SK-N-SH (cell line): ENCODE measurements around the gene NUP58. TPM values are rescaled to one million over a fixed set of nuclear protein-coding genes. Genes with fewer than 3 reads are reported as not detected.

ENCODE experiments used
- CTCF ChIA-PET: fragments of 300-600, 350-600 bp; formaldehyde crosslinking; extraction: SDS; loops from one replicate; lab custom pipeline; 2021; lab: Yijun Ruan, JAX
- POLR2A ChIA-PET: fragments of 350-600 bp; sonication (Branson Sonifier 250); formaldehyde crosslinking; extraction: SDS; loops from one replicate; lab custom pipeline; 2020; ENCODE audit warnings: antibody characterized with exemption, inconsistent platforms; lab: Yijun Ruan, JAX
- DNase-seq: peaks from one replicate; pipeline ENCODE4 v3.0.0; 2012
- H2AFZ ChIP-seq: fragments of 200-600 bp; sonication (generic); 2 replicates; pipeline ENCODE4 v1.8.1; 2016; ENCODE audit warnings: antibody characterized with exemption, mild to moderate bottlenecking, low read depth
- H3F3A ChIP-seq: fragments of 200-600 bp; sonication (generic); replicated peaks from 2 replicates; pipeline ENCODE3; 2016; ENCODE audit warnings: antibody characterized with exemption, mild to moderate bottlenecking; ENCODE audit not compliant: insufficient read depth
- H3K27ac ChIP-seq, 2 experiments: fragments of 200-500 bp in 1 of 2; fragments of 200-600 bp in 1 of 2; sonication (Bioruptor generic) in 1 of 2; sonication (generic), shearing (Covaris generic) in 1 of 2; 2 replicates each; pipeline versions ENCODE4 v1.5.1 to v1.6.1; 2014 to 2016; ENCODE audit warnings: low read depth in 2 of 2, inconsistent platforms in 1 of 2, low read length in 1 of 2, mild to moderate bottlenecking in 1 of 2, mixed read lengths in 1 of 2
- H3K27me3 ChIP-seq: fragments of 200-600 bp; sonication (generic), shearing (Covaris generic); 2 replicates; pipeline ENCODE4 v1.6.1; 2016; ENCODE audit warnings: mixed run types; ENCODE audit not compliant: insufficient read depth
- H3K36me3 ChIP-seq, 2 experiments: fragments of 200-500 bp in 1 of 2; fragments of 200-600 bp in 1 of 2; sonication (Bioruptor generic) in 1 of 2; sonication (generic) in 1 of 2; replicated peaks in 1 of 2; 2 replicates each; pipeline versions ENCODE3 to v1.5.1; 2014 to 2016; ENCODE audit warnings: low read length in 1 of 2, mild to moderate bottlenecking in 1 of 2; ENCODE audit not compliant: insufficient read depth in 2 of 2, control insufficient read depth in 1 of 2
- H3K4me1 ChIP-seq, 2 experiments: fragments of 200-500 bp in 1 of 2; fragments of 200-600 bp in 1 of 2; sonication (Bioruptor generic) in 1 of 2; sonication (generic), shearing (Covaris generic) in 1 of 2; 2 replicates each; pipeline versions ENCODE4 v1.5.1 to v1.6.1; 2014 to 2016; ENCODE audit warnings: low read depth in 1 of 2, low read length in 1 of 2, mixed run types in 1 of 2; ENCODE audit not compliant: insufficient read depth in 2 of 2, control insufficient read depth in 1 of 2
- H3K4me2 ChIP-seq: fragments of 200-600 bp; sonication (generic), shearing (Covaris generic); 2 replicates; pipeline ENCODE4 v1.6.1; 2017; ENCODE audit warnings: mixed run types
- H3K4me3 ChIP-seq, 2 experiments: fragments of 200-500 bp in 1 of 2; fragments of 200-600 bp in 1 of 2; sonication (Bioruptor generic) in 1 of 2; sonication (generic), shearing (Covaris generic) in 1 of 2; 2 replicates each; pipeline versions ENCODE4 v1.5.1 to v1.8.1; 2014 to 2016; ENCODE audit warnings: low read depth in 2 of 2, inconsistent platforms in 1 of 2, low read length in 1 of 2, mild to moderate bottlenecking in 1 of 2, mixed read lengths in 1 of 2, moderate library complexity in 1 of 2
- H3K79me2 ChIP-seq: fragments of 200-600 bp; sonication (generic); 2 replicates; pipeline ENCODE4 v1.8.1; 2017; ENCODE audit warnings: mild to moderate bottlenecking; ENCODE audit not compliant: insufficient read depth
- H3K9ac ChIP-seq: fragments of 200-600 bp; sonication (generic); 2 replicates; pipeline ENCODE4 v1.6.1; 2017; ENCODE audit warnings: mixed run types
- H3K9me2 ChIP-seq: fragments of 200-600 bp; sonication (generic); 2 replicates; pipeline ENCODE4 v1.6.1; 2017; ENCODE audit warnings: mixed run types
- H3K9me3 ChIP-seq: fragments of 200-600 bp; sonication (generic); 2 replicates; pipeline ENCODE4 v1.6.1; 2017; ENCODE audit warnings: mixed run types, mild to moderate bottlenecking, moderate library complexity
- H4K20me1 ChIP-seq: fragments of 200-600 bp; sonication (generic); 2 replicates; pipeline ENCODE4 v1.6.1; 2017; ENCODE audit warnings: mild to moderate bottlenecking, mixed run types; ENCODE audit not compliant: insufficient read depth
- ELF1 ChIP-seq: IDR thresholded peaks from 2 replicates; pipeline ENCODE4 v1.4.0; 2012
- EP300 ChIP-seq, 2 experiments: IDR thresholded peaks; 2 replicates each; pipeline versions ENCODE4 v1.4.0 to v1.6.1; 2012; ENCODE audit warnings: borderline replicate concordance in 1 of 2, low read depth in 1 of 2, low read length in 1 of 2
- FOSL2 ChIP-seq: IDR thresholded peaks from 2 replicates; pipeline ENCODE4 v1.4.0; 2012; ENCODE audit warnings: low read depth, mild to moderate bottlenecking, moderate library complexity, borderline replicate concordance
- FOXM1 ChIP-seq: IDR thresholded peaks from 2 replicates; pipeline ENCODE4 v1.4.0; 2012; ENCODE audit warnings: low read depth, mild to moderate bottlenecking
- GABPA ChIP-seq: IDR thresholded peaks from 2 replicates; pipeline ENCODE4 v1.4.0; 2012; ENCODE audit warnings: low read depth, mild to moderate bottlenecking
- JUND ChIP-seq: IDR thresholded peaks from 2 replicates; pipeline ENCODE4 v1.4.0; 2012
- MEF2A ChIP-seq: IDR thresholded peaks from 2 replicates; pipeline ENCODE4 v1.4.0; 2012; ENCODE audit warnings: low read depth, borderline replicate concordance
- MXI1 ChIP-seq: IDR thresholded peaks from 2 replicates; pipeline ENCODE4 v1.6.1; 2012; ENCODE audit warnings: mild to moderate bottlenecking, low read depth, low read length, improper control_type of control experiment
- RCOR1 ChIP-seq: fragments of 150-350 bp; IDR thresholded peaks from 2 replicates; pipeline ENCODE4 v1.6.1; 2017; ENCODE audit warnings: antibody characterized with exemption, low read length
- RXRA ChIP-seq: IDR thresholded peaks from 2 replicates; pipeline ENCODE4 v1.4.0; 2012; ENCODE audit warnings: low read depth, mild to moderate bottlenecking, borderline replicate concordance
- SIN3A ChIP-seq: IDR thresholded peaks from 2 replicates; pipeline ENCODE4 v1.6.1; 2012; ENCODE audit warnings: low read depth, mild to moderate bottlenecking, low read length, moderate library complexity, borderline replicate concordance
- TAF1 ChIP-seq: IDR thresholded peaks from 2 replicates; pipeline ENCODE4 v1.6.1; 2012; ENCODE audit warnings: low read depth, mild to moderate bottlenecking, low read length, moderate library complexity, borderline replicate concordance
- TCF12 ChIP-seq: IDR thresholded peaks from 2 replicates; pipeline ENCODE4 v1.4.0; 2012
- polyA plus RNA-seq, 3 experiments: library from polyadenylated mRNA; depleted of rRNA; stranded (reverse); fragments of >200 nt; gene quantifications; 2 replicates each; pipeline ENCODE4 v1.2.3, GENCODE V29; 2012
- TF ChIP-seq, protein P1 (sequence below): IDR thresholded peaks from 2 replicates; pipeline ENCODE4; 2012
- TF ChIP-seq, protein P2 (sequence below): IDR thresholded peaks from 2 replicates; pipeline ENCODE4 v1.4.0; 2012; ENCODE audit warnings: low read depth, borderline replicate concordance
- TF ChIP-seq, protein P3 (sequence below): IDR thresholded peaks from 2 replicates; pipeline ENCODE4 v1.4.0; 2012; ENCODE audit warnings: low read depth, borderline replicate concordance
- TF ChIP-seq, protein P4 (sequence below): fragments of 200-600 bp; sonication (generic); IDR thresholded peaks from 2 replicates; pipeline ENCODE4 v1.6.1; 2017; ENCODE audit warnings: antibody characterized with exemption, mild to moderate bottlenecking, moderate library complexity

Gene NUP58
- polyA plus RNA-seq, 1 of the 3 experiments (the other 2 are of a cell fraction): 18.1 TPM

DNA sequence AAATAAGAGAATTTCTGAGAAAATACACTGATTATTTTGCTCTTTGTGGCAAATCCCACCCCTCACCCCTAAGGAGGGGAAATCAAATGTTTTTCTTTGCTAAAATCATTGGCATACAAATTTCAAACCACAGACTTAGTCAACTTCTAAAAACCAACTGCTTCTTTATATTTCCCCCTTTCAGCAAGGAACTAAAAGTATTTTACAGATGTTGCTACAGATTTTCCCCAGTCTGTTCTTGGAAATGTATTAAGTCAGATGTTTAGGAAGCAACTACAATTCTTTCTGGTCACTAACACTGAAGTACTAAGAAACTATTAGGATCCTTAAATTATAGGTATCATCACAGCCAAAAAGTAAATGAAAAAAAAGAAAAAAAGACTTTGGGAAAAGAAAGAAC lies 21.0 kb upstream of the NUP58 start:
- peaks cover 3% of the 10 kb centered on the region for H3F3A ChIP-seq
- H3K27me3 ChIP-seq: no peaks in the 10 kb centered on the region
- H3K4me1 ChIP-seq: peaks cover 0 to 32% of the 10 kb centered on the region in 2 experiments; a peak in 1 of 4 replicates
- POLR2A ChIA-PET: no interaction called here
- H3K79me2 ChIP-seq: peaks cover 99% of the 10 kb centered on the region
- no peaks in the 10 kb centered on the region for H3K9me2 ChIP-seq
- no peak overlapping the region for H3K4me2 ChIP-seq
- H2AFZ ChIP-seq: no peak overlapping the region
- CTCF ChIA-PET: no interaction called here
- peaks cover 0 to 16% of the 10 kb centered on the region in 2 experiments for H3K36me3 ChIP-seq
- no peak overlapping the region for H3K27ac ChIP-seq
- TF ChIP-seq FOSL2 (no peak), TCF12 (no peak), RCOR1 (no peak), RXRA (no peak), JUND (no peak), ELF1 (no peak), MEF2A (no peak), MXI1 (no peak), TAF1 (no peak), EP300 (IDR thresholded peaks at IDR 0.05; ENCODE audit: borderline replicate concordance in 1 of 2, low read depth in 1 of 2, low read length in 1 of 2) (no peak), FOXM1 (no peak), GABPA (no peak), SIN3A (no peak)
- TF ChIP-seq, protein P1, sequence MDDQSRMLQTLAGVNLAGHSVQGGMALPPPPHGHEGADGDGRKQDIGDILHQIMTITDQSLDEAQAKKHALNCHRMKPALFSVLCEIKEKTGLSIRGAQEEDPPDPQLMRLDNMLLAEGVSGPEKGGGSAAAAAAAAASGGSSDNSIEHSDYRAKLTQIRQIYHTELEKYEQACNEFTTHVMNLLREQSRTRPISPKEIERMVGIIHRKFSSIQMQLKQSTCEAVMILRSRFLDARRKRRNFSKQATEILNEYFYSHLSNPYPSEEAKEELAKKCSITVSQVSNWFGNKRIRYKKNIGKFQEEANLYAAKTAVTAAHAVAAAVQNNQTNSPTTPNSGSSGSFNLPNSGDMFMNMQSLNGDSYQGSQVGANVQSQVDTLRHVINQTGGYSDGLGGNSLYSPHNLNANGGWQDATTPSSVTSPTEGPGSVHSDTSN: no peak
- TF ChIP-seq, protein P2, sequence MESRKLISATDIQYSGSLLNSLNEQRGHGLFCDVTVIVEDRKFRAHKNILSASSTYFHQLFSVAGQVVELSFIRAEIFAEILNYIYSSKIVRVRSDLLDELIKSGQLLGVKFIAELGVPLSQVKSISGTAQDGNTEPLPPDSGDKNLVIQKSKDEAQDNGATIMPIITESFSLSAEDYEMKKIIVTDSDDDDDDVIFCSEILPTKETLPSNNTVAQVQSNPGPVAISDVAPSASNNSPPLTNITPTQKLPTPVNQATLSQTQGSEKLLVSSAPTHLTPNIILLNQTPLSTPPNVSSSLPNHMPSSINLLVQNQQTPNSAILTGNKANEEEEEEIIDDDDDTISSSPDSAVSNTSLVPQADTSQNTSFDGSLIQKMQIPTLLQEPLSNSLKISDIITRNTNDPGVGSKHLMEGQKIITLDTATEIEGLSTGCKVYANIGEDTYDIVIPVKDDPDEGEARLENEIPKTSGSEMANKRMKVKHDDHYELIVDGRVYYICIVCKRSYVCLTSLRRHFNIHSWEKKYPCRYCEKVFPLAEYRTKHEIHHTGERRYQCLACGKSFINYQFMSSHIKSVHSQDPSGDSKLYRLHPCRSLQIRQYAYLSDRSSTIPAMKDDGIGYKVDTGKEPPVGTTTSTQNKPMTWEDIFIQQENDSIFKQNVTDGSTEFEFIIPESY: no peak
- TF ChIP-seq, protein P3, sequence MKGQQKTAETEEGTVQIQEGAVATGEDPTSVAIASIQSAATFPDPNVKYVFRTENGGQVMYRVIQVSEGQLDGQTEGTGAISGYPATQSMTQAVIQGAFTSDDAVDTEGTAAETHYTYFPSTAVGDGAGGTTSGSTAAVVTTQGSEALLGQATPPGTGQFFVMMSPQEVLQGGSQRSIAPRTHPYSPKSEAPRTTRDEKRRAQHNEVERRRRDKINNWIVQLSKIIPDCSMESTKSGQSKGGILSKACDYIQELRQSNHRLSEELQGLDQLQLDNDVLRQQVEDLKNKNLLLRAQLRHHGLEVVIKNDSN: no peak
- TF ChIP-seq, protein P4, sequence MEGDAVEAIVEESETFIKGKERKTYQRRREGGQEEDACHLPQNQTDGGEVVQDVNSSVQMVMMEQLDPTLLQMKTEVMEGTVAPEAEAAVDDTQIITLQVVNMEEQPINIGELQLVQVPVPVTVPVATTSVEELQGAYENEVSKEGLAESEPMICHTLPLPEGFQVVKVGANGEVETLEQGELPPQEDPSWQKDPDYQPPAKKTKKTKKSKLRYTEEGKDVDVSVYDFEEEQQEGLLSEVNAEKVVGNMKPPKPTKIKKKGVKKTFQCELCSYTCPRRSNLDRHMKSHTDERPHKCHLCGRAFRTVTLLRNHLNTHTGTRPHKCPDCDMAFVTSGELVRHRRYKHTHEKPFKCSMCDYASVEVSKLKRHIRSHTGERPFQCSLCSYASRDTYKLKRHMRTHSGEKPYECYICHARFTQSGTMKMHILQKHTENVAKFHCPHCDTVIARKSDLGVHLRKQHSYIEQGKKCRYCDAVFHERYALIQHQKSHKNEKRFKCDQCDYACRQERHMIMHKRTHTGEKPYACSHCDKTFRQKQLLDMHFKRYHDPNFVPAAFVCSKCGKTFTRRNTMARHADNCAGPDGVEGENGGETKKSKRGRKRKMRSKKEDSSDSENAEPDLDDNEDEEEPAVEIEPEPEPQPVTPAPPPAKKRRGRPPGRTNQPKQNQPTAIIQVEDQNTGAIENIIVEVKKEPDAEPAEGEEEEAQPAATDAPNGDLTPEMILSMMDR: no peak
- H3K4me3 ChIP-seq: no peak overlapping the region
- H3K9ac ChIP-seq: no peak overlapping the region
- no peaks in the 10 kb centered on the region for H3K9me3 ChIP-seq
- no peak for DNase-seq
- H4K20me1 ChIP-seq: peaks cover 14% of the 10 kb centered on the region
